GM10266 (cell line): ENCODE measurements around the gene PCSK5.
A peak's percentile ranks its signal among the peaks of the same experiment; 100 is the strongest.

Source experiments
- DNase-seq: peaks from one replicate; pipeline ENCODE4 v3.0.0; 2012; ENCODE audit errors: extremely low spot score
- TF ChIP-seq, protein P1 (sequence below): IDR thresholded peaks from 2 replicates; pipeline ENCODE4 v1.5.1; 2012; ENCODE audit warnings: mild to moderate bottlenecking, low read depth; ENCODE audit not compliant: control insufficient read depth, insufficient read depth; ENCODE audit errors: missing control alignments

Gene PCSK5

DNA sequence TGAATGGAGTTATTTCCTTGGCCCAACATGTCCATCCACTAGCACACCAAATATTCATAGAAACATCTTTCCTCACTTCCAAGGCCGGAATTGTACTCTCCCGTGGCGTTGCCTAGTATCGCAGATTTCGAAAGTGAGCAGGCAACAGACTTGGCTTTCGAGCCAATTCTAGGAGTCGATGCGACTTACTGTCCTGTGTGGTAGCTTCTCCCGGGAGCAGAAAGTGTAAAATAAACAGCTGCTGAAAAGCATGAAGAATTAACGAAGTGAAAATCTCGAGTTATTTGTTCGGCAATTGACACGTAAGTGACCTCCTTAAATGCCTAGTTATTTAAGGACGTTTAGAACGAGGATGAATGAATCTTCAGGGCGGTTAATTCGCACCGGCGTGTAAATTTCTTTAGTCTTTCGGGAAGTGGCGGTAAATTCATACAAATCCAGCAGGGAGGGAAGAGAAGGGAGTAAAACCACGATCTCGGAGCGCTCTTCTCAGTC lies 449 bp upstream of the PCSK5 start:
- TF ChIP-seq, protein P1, sequence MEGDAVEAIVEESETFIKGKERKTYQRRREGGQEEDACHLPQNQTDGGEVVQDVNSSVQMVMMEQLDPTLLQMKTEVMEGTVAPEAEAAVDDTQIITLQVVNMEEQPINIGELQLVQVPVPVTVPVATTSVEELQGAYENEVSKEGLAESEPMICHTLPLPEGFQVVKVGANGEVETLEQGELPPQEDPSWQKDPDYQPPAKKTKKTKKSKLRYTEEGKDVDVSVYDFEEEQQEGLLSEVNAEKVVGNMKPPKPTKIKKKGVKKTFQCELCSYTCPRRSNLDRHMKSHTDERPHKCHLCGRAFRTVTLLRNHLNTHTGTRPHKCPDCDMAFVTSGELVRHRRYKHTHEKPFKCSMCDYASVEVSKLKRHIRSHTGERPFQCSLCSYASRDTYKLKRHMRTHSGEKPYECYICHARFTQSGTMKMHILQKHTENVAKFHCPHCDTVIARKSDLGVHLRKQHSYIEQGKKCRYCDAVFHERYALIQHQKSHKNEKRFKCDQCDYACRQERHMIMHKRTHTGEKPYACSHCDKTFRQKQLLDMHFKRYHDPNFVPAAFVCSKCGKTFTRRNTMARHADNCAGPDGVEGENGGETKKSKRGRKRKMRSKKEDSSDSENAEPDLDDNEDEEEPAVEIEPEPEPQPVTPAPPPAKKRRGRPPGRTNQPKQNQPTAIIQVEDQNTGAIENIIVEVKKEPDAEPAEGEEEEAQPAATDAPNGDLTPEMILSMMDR: no peak
- DNase-seq: no peak

DNA sequence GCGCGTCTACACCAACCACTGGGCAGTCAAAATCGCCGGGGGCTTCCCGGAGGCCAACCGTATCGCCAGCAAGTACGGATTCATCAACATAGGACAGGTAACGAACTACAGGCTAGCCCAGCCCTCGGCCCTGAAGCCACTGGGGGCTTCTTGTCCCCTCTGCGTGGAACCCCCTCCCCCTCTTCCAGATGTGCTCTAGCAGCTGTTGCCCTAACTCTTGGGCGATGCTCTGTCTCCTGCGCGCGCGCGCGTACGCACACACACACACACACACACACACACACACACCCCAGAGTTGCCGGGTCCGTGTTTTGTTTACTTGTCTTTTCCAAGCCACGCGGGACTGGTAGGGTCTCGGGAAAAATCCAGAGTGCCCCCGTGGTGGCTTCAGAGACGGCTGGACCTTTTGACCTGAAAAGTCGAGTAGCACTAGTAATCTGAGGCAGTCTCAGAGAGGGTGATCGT lies 836 bp downstream of the PCSK5 start:
- TF ChIP-seq, protein P1: no peak
- DNase-seq: no peak

DNA sequence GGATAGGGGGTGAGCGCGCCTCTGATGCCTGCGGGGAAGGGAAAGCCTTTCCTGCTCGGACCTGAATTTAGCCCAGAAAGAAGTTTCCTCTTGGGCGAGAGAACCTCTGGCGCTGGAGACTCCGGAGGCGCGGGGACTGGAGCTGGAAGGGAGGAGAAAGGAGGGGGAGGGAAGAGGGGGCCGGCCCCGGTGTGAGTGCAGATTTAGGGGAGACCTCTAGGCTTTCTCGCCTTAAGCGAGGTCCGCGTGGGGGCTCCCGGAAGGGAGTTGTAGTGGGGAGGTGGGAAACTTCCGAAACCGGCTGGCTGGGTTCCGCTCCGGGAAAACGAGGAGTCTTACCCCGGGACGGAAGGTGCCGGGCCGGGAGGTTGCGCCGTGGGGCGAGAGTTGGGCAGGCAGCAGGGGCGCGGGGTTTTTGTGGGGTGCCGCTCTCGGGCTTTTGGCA lies 1.3 kb downstream of the PCSK5 start:
- DNase-seq: peak; percentile 33
- TF ChIP-seq, protein P1: no peak

DNA sequence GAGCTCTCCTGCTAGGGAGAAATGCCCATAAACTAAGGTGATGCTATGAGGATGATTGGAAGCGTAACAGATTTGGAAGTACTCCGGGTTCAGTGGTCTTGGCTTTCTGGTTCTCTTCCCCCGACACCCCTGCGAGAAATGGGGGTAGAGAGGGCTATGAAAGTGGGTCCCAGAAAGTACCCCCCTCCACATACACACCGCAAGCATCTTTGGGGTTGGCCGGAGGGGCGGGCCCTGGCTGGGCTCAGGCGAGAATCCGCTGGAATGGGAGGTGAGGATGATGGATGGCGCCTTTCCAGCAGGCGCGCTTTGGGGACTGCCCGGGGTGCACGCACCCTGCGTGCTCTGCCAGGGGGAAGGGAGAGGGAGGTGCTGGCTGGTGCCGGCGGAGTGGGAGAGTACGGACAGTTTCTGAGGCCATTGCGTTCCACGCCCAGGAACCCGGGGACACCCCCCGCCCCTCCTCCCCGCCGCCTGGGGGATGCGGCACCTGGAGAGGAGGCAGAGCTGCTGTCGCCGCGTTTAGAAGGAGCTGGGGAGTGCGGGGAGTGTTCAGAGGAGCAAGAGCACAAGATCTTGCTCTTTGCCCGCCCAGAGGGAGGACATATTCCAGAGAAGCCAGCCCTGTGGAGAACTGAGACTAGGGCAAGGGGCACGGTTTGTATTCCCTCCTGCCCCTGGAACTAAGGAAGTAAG lies 1.9 kb downstream of the PCSK5 start:
- no peak for DNase-seq

DNA sequence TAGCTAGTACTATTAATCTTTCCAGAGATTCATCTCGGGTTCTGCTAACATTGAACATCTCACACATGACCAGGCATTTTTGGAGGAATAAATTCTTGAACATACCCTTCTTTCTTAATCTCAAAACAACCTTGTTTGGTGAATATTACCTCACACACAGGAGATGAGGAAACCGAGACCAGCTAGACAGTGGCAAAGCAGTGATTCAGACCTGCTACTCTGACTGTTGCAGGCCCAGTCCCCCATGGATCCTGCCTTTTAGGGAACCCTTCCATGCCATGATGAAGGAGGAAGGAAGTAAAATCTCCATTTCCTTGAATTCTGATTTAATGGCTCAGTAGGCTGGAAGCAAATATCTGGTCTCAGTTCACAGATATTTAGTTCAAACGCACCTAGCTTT lies 2.6 kb downstream of the PCSK5 start:
- no peak for DNase-seq
- TF ChIP-seq, protein P1: no peak

More for the DNA sequence above, 1.9 kb downstream of the PCSK5 start:
- TF ChIP-seq, protein P1: no peak

DNA sequence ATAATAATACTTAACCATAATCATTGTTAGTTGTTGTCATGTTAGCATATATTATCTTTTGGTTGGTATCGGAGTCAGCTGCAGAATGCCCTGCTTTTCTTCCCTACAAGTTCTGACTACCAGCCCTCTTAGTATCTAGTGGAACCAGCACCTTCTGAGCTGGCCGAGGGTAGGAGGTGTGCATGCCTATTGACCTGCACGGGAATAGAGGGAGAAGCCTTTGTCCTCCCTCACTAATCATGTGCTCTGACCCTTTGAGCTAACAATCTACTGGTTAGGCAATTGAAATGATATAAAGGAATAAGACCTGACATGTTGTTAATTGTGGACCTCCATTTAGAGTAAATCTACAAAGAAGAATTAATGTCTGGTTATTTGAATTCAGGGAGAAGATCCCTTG lies 4.1 kb downstream of the PCSK5 start:
- DNase-seq: no peak
- TF ChIP-seq, protein P1: no peak

DNA sequence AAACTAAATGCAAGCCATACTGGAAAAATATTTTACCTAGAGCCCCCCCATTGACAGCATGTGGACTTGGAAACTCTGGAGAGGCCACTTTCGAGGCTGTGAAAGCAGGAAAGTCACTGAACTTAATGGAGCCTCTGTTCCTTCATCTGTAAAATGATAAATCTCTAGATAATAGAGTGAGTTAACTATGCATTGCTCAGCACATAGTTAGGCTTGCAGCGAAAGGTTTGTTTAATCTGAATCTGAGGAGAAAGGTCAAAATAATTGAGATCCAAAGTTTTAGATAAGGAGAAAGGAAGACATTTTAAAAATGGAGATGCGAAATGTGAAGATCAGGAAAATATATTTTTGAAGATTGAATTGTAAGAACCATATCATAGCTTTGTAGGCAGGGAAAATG lies 4.6 kb downstream of the PCSK5 start:
- TF ChIP-seq, protein P1: no peak
- DNase-seq: no peak
